Measurements from ENCODE around the gene DYNLRB1.
"Not testable (repeated sequence)": the region's sequence is repeated elsewhere in the genome, so short reads cannot be mapped to it uniquely, and the experiment has no call there.

The DYNLRB1 gene

GRCh38 chr20:34516247-34517113 lies at the start of gene DYNLRB1:
Gene DYNLRB1 (plus strand): TSS chr20:34516422. CDS start chr20:34516459, 37 bp downstream.
- peak within 1 kb of the TSS; percentile 80 for H3K4me3 ChIP-seq (ENCODE audit: low read depth, low read length)
- DNase-seq (ENCODE audit: low read depth): peak; percentile 87
- TF ChIP-seq CTCF (IDR thresholded peaks at IDR 0.05; ENCODE audit: control insufficient read depth, extremely low read depth, insufficient read depth): no peak

- DNase-seq (ENCODE audit: low read depth): no peak
- no peak overlapping the region for H3K4me3 ChIP-seq (ENCODE audit: low read depth, low read length)
- TF ChIP-seq CTCF (IDR thresholded peaks at IDR 0.05; ENCODE audit: control insufficient read depth, extremely low read depth, insufficient read depth): no peak
These were observed 47.3 kb upstream of the DYNLRB1 start for GRCh38 chr20:34468951-34469350.

GRCh38 chr20:34472246-34472925 lies 43.8 kb upstream of the DYNLRB1 start:
- no peak overlapping the region for H3K4me3 ChIP-seq (ENCODE audit: low read depth, low read length)
- TF ChIP-seq CTCF (IDR thresholded peaks at IDR 0.05; ENCODE audit: control insufficient read depth, extremely low read depth, insufficient read depth): no peak
- no peak for DNase-seq (ENCODE audit: low read depth)

- no peak overlapping the region for H3K4me3 ChIP-seq (ENCODE audit: low read depth, low read length)
- TF ChIP-seq CTCF (IDR thresholded peaks at IDR 0.05; ENCODE audit: control insufficient read depth, extremely low read depth, insufficient read depth): peak; percentile 60
- DNase-seq (ENCODE audit: low read depth): no peak
These were observed 42.8 kb upstream of the DYNLRB1 start for GRCh38 chr20:34473262-34473883.

- no peak for TF ChIP-seq CTCF (IDR thresholded peaks at IDR 0.05; ENCODE audit: control insufficient read depth, extremely low read depth, insufficient read depth)
- H3K4me3 ChIP-seq (ENCODE audit: low read depth, low read length): no peak overlapping the region
- no peak for DNase-seq (ENCODE audit: low read depth)
These were observed 40.1 kb upstream of the DYNLRB1 start for GRCh38 chr20:34475979-34476736.

- no peak overlapping the region for H3K4me3 ChIP-seq (ENCODE audit: low read depth, low read length)
- no peak for TF ChIP-seq CTCF (IDR thresholded peaks at IDR 0.05; ENCODE audit: control insufficient read depth, extremely low read depth, insufficient read depth)
- DNase-seq (ENCODE audit: low read depth): no peak
These were observed 36.6 kb upstream of the DYNLRB1 start for GRCh38 chr20:34479627-34480026.

DNA sequence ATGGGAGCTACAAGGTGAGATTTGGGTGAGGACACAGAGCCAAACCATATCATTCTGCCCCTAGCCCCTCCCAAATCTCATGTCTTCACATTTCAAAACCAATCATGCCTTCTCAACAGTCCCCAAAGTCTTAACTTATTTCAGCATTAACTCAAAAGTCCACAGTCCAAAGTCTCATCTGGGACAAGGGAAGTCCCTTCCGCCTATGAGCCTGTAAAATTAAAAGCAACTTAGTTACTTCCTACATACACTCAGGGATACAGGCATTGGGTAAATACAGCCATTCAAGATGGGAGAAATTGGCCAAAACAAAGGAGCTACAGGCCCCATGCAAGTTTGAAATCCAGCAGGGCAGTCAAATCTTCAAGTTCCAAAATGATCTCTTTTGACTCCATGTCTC lies 34.1 kb upstream of the DYNLRB1 start:
- not testable (repeated sequence) for DNase-seq (ENCODE audit: low read depth)

GRCh38 chr20:34483585-34484220 lies 32.5 kb upstream of the DYNLRB1 start:
- H3K4me3 ChIP-seq (ENCODE audit: low read depth, low read length); DNase-seq (ENCODE audit: low read depth): not testable (repeated sequence)

More for the DNA sequence above, 34.1 kb upstream of the DYNLRB1 start:
- H3K4me3 ChIP-seq (ENCODE audit: low read depth, low read length): not testable (repeated sequence)

All from LNCaP clone FGC (cell line).